Fibroblast of mammary gland (primary cell): Measurements from ENCODE around the gene MAP7.

Experiments used
- DNase-seq: peaks from one replicate; pipeline ENCODE4 v3.0.0-alpha.2; 2010; ENCODE audit warnings: low read depth
- H3K4me3 ChIP-seq: 2 replicates; pipeline ENCODE4 v1.5.1; 2011; ENCODE audit warnings: low read depth, mild to moderate bottlenecking, low read length, moderate library complexity; ENCODE audit not compliant: control insufficient read depth
- CTCF ChIP-seq: conservative IDR thresholded peaks from 2 replicates; pipeline ENCODE4 v1.5.1; 2011; ENCODE audit warnings: low read depth, low read length, inconsistent platforms; ENCODE audit not compliant: control insufficient read depth, insufficient read depth

The MAP7 gene

GRCh38 chr6:136511397-136511796, 38.8 kb downstream of the MAP7 start:
- no peak for DNase-seq
- TF ChIP-seq CTCF = no peak
- H3K4me3 ChIP-seq = no peak overlapping the region

- no peak overlapping the region for H3K4me3 ChIP-seq
- DNase-seq = no peak
- no peak for TF ChIP-seq CTCF
Measured at GRCh38 chr6:136510782-136511181, 39.4 kb downstream of the MAP7 start.

DNA sequence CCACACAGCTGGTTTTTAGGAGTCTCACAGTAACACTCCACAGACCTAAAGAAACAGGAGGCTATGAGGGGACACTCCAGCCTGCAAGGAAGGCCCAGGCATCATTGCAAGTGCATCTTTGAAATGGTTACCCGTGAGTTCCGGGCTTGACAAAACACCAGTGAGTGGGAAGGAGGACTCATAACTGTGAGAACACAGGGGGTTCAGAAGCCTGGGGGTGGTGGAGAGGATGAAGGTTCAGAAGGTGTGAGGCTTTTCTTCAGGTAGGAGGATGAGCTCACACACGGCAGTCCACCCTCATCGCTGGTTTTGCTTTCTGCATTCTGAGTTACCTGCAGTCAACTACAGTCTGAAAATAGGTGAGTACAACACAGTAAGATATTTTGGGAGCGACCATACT, 39.9 kb downstream of the MAP7 start:
- DNase-seq = no peak
- no peak overlapping the region for H3K4me3 ChIP-seq

GRCh38 chr6:136508725-136509392, 41.4 kb downstream of the MAP7 start:
- no peak for TF ChIP-seq CTCF
- no peak for DNase-seq
- H3K4me3 ChIP-seq = no peak overlapping the region

More for the DNA sequence above, 39.9 kb downstream of the MAP7 start:
- TF ChIP-seq CTCF = no peak

- H3K4me3 ChIP-seq = no peak overlapping the region
- no peak for DNase-seq
- no peak for TF ChIP-seq CTCF
Measured at GRCh38 chr6:136506124-136506799, 44.0 kb downstream of the MAP7 start.

- no peak overlapping the region for H3K4me3 ChIP-seq
- no peak for DNase-seq
- no peak for TF ChIP-seq CTCF
Measured at GRCh38 chr6:136503303-136504029, 46.8 kb downstream of the MAP7 start.
